HepG2 (cell line): ENCODE data around the gene HIC1. TPM values are rescaled to one million over a fixed set of nuclear protein-coding genes. Genes with fewer than 3 reads are reported as not detected.
A peak's percentile ranks its signal among the peaks of the same experiment; 100 is the strongest.

Source experiments
- AKAP8 ChIP-seq: sonication (generic); formaldehyde crosslinking; IDR thresholded peaks from 2 replicates; pipeline ENCODE4 v1.5.1; 2020; ENCODE audit warnings: mild to moderate bottlenecking, missing genetic modification reagents
- CHCHD3 ChIP-seq: sonication (generic); formaldehyde crosslinking; IDR thresholded peaks from 2 replicates; pipeline ENCODE4 v1.8.0; 2022; ENCODE audit warnings: mild to moderate bottlenecking, missing genetic modification reagents, moderate library complexity
- ETV5 ChIP-seq: IDR thresholded peaks from 2 replicates; pipeline ENCODE4 v1.6.1; 2018; ENCODE audit warnings: missing biosample characterization, missing genetic modification reagents, inconsistent platforms, borderline replicate concordance
- FOXP4 ChIP-seq: sonication (generic); formaldehyde crosslinking; IDR thresholded peaks from 2 replicates; pipeline ENCODE4 v1.4.0; 2020; ENCODE audit warnings: missing genetic modification reagents
- HMGXB4 ChIP-seq, 2 experiments: sonication (generic) in 1 of 2; formaldehyde crosslinking in 1 of 2; IDR thresholded peaks; 2 replicates each; pipeline versions ENCODE4 v1.4.0 to v1.6.1; 2018 to 2020; ENCODE audit warnings: missing genetic modification reagents in 2 of 2, borderline replicate concordance in 1 of 2, low read depth in 1 of 2, mild to moderate bottlenecking in 1 of 2, missing biosample characterization in 1 of 2
- HNF4A ChIP-seq: sonication (generic); formaldehyde crosslinking; IDR thresholded peaks from 2 replicates; pipeline ENCODE4 v1.4.0; 2020; ENCODE audit warnings: missing genetic modification reagents
- HOXA3 ChIP-seq: sonication (generic); formaldehyde crosslinking; IDR thresholded peaks from 2 replicates; pipeline ENCODE4 v1.5.0; 2020; ENCODE audit warnings: missing genetic modification reagents
- KMT2A ChIP-seq: sonication (generic); formaldehyde crosslinking; IDR thresholded peaks from 2 replicates; pipeline ENCODE4 v1.4.0; 2020; ENCODE audit warnings: missing genetic modification reagents
- MTA1 ChIP-seq: sonication (generic); formaldehyde crosslinking; IDR thresholded peaks from 2 replicates; pipeline ENCODE4 v1.4.0; 2020; ENCODE audit warnings: missing genetic modification reagents, mild to moderate bottlenecking, borderline replicate concordance
- NFYB ChIP-seq: sonication (generic); formaldehyde crosslinking; IDR thresholded peaks from 2 replicates; pipeline ENCODE4 v1.4.0; 2020; ENCODE audit warnings: missing genetic modification reagents
- RAD21 ChIP-seq: fragments of 450-650 bp; formaldehyde crosslinking; IDR thresholded peaks from 2 replicates; pipeline ENCODE4 v1.5.0; 2020; ENCODE audit warnings: mild to moderate bottlenecking
- SAFB2 ChIP-seq: sonication (generic); formaldehyde crosslinking; IDR thresholded peaks from 2 replicates; pipeline ENCODE4 v1.5.1; 2020; ENCODE audit warnings: missing genetic modification reagents, low read depth, mild to moderate bottlenecking, borderline replicate concordance
- SALL1 ChIP-seq: sonication (generic); formaldehyde crosslinking; IDR thresholded peaks from 2 replicates; pipeline ENCODE4 v1.8.0; 2022; ENCODE audit warnings: mild to moderate bottlenecking, missing genetic modification reagents
- SAP130 ChIP-seq: IDR thresholded peaks from 2 replicates; pipeline ENCODE4 v1.6.1; 2016; ENCODE audit warnings: low read depth
- SMARCC2 ChIP-seq: fragments of 450-650 bp; IDR thresholded peaks from 2 replicates; pipeline ENCODE4 v1.6.1; 2017; ENCODE audit warnings: antibody characterized with exemption, mild to moderate bottlenecking
- YY1 ChIP-seq: IDR thresholded peaks from 2 replicates; pipeline ENCODE4 v1.6.1; 2011; ENCODE audit warnings: low read length, low read depth, moderate library complexity, mild to moderate bottlenecking; ENCODE audit not compliant: insufficient read depth, insufficient replicate concordance
- ZFX ChIP-seq: sonication (generic); formaldehyde crosslinking; IDR thresholded peaks from 2 replicates; pipeline ENCODE4 v1.4.0; 2020; ENCODE audit warnings: mild to moderate bottlenecking, low read depth, missing genetic modification reagents, moderate library complexity
- ZNF740 ChIP-seq: sonication (generic); formaldehyde crosslinking; IDR thresholded peaks from 2 replicates; pipeline ENCODE4 v1.4.0; 2020; ENCODE audit warnings: missing genetic modification reagents
- ZNF776 ChIP-seq: sonication (generic); formaldehyde crosslinking; IDR thresholded peaks from 2 replicates; pipeline ENCODE4 v1.4.0; 2020; ENCODE audit warnings: mild to moderate bottlenecking, missing genetic modification reagents
- ZNF883 ChIP-seq: sonication (generic); formaldehyde crosslinking; IDR thresholded peaks from 2 replicates; pipeline ENCODE4 v1.5.1; 2020; ENCODE audit warnings: mild to moderate bottlenecking, missing genetic modification reagents; ENCODE audit errors: not compliant biosample characterization
- polyA plus RNA-seq, 8 experiments: library from polyadenylated mRNA; depleted of rRNA in 3 of 8; stranded (reverse) in 7 of 8; unstranded in 1 of 8; fragments of >200 nt; fragmentation: Illumina TruSeq in 4 of 8; extraction: Trizol in 4 of 8; gene quantifications; 2 replicates each; pipeline versions ENCODE4 v1.2.1 to v1.2.3, GENCODE V29; 2011 to 2016; ENCODE audit warnings: low read depth in 4 of 8, missing spikeins in 1 of 8, mixed read lengths in 1 of 8; ENCODE audit not compliant: insufficient read depth in 1 of 8
- total RNA-seq, 5 experiments: library from RNA; depleted of rRNA; stranded (reverse); fragments of >200 nt; fragmentation: Illumina TruSeq; extraction: Trizol; gene quantifications; 2 replicates each; pipeline ENCODE4 v1.2.3, GENCODE V29; 2016; ENCODE audit warnings: low read depth in 1 of 5
- TF ChIP-seq, protein P1 (sequence below): sonication (generic); formaldehyde crosslinking; IDR thresholded peaks from 2 replicates; pipeline ENCODE4 v1.4.0; 2020; ENCODE audit warnings: mild to moderate bottlenecking, missing genetic modification reagents
- TF ChIP-seq, protein P2 (sequence below): sonication (generic); formaldehyde crosslinking; IDR thresholded peaks from 2 replicates; pipeline ENCODE4 v1.9.0; 2022; ENCODE audit warnings: missing genetic modification reagents, mild to moderate bottlenecking, borderline replicate concordance

Gene HIC1
- total and polyA plus RNA-seq, 2 of the 13 experiments (the other 11 are each of a cell fraction or from before 2014, with no cell fraction given): 0.04 to 0.31 TPM

- TF ChIP-seq ZFX (CRISPR knock-in tag) (no peak; the same call in 1 of the 2 replicates), HMGXB4 (CRISPR knock-in tag; IDR thresholded peaks at IDR 0.05; ENCODE audit: borderline replicate concordance in 1 of 2, low read depth in 1 of 2) (peak; percentile 62 to 73; a peak in 3 of 4 replicates), SAP130 (0 out of 2 replicates have a peak, but pooled peaks have one; percentile 35), ZNF883 (peak; percentile 56), FOXP4 (CRISPR knock-in tag) (no peak), ZNF776 (peak; percentile 52; the same call in 1 of the 2 replicates), AKAP8 (CRISPR knock-in tag) (peak; percentile 55; the same call in 1 of the 2 replicates), CHCHD3 (CRISPR knock-in tag) (0 out of 2 replicates have a peak, but pooled peaks have one; percentile 71), KMT2A (peak; percentile 50; the same call in 1 of the 2 replicates), MTA1 (CRISPR knock-in tag) (0 out of 2 replicates have a peak, but pooled peaks have one; percentile 3), SAFB2 (CRISPR knock-in tag) (0 out of 2 replicates have a peak, but pooled peaks have one; percentile 59), RAD21 (CRISPR knock-in tag) (peak; percentile 84), HNF4A (no peak), SALL1 (peak; percentile 39; the same call in 1 of the 2 replicates), SMARCC2 (no peak), HOXA3 (CRISPR knock-in tag) (0 out of 2 replicates have a peak, but pooled peaks have one; percentile 19), YY1 (peak; percentile 39), ZNF740 (peak; percentile 56; the same call in 1 of the 2 replicates), NFYB (peak; percentile 20; the same call in 1 of the 2 replicates), ETV5 (peak; percentile 49; the same call in 1 of the 2 replicates)
- TF ChIP-seq, protein P1, sequence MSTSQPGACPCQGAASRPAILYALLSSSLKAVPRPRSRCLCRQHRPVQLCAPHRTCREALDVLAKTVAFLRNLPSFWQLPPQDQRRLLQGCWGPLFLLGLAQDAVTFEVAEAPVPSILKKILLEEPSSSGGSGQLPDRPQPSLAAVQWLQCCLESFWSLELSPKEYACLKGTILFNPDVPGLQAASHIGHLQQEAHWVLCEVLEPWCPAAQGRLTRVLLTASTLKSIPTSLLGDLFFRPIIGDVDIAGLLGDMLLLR: 0 out of 2 replicates have a peak, but pooled peaks have one; percentile 49
- TF ChIP-seq, protein P2, sequence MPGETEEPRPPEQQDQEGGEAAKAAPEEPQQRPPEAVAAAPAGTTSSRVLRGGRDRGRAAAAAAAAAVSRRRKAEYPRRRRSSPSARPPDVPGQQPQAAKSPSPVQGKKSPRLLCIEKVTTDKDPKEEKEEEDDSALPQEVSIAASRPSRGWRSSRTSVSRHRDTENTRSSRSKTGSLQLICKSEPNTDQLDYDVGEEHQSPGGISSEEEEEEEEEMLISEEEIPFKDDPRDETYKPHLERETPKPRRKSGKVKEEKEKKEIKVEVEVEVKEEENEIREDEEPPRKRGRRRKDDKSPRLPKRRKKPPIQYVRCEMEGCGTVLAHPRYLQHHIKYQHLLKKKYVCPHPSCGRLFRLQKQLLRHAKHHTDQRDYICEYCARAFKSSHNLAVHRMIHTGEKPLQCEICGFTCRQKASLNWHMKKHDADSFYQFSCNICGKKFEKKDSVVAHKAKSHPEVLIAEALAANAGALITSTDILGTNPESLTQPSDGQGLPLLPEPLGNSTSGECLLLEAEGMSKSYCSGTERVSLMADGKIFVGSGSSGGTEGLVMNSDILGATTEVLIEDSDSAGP (CRISPR knock-in tag): peak; percentile 55; the same call in 1 of the 2 replicates
These were observed 1.3 kb upstream of the HIC1 start (continued) for GRCh38 chr17:2053380-2054261.
